ENCODE results near the gene IFI27L1.

Gene IFI27L1, protein sequence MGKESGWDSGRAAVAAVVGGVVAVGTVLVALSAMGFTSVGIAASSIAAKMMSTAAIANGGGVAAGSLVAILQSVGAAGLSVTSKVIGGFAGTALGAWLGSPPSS
- total RNA-seq = 4.7 to 5.3 reads per million in 2 donors

DNA sequence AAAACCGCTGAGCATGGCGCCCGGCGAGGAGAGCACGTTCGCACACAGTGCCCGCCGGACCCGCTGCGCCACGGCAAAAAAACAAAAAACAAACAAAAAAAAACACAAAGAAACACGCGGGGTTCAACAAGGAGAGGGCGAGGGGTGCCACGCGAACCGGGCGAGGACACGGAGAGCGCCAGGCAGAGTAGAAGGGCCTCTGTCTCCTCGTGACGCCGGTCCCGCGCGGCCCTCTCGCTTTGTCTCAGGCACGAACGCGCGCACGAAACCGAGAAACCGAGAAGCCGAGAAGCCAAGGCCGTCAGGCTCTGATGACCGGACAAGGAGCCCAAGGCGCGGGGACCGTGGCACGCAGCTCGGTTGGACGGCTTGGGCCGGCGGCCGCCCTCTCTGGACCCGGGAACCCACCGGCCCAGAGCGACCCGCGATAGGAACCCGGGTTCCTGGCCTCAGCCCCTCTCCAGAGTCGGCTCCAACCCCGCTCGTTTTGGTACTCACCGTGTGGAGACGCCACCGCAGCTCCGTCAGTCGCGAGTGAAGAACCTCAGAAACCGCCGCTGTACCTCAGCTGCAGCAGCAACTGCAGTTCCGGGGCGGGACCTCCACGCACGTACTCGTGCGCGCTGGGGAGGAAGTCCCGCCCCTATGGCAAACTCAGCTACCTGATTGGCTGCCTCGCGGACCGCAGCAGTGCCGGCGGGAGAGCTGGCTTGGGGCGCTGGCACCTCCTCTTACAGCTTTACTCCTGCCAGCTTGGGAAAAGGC lies at the start of gene IFI27L1, which contains the start of gene DDX24:
TSS of gene IFI27L1 (plus strand) at position 690 of the 765 bp plus-strand sequence. CDS start 15,628 bp downstream, outside the sequence.
TSS of gene DDX24 (minus strand) at position 582 of the 765 bp plus-strand sequence. CDS start 1,460 bp downstream, outside the sequence.
- peak; percentile 92 to 98 (median 95) for DNase-seq

DNA sequence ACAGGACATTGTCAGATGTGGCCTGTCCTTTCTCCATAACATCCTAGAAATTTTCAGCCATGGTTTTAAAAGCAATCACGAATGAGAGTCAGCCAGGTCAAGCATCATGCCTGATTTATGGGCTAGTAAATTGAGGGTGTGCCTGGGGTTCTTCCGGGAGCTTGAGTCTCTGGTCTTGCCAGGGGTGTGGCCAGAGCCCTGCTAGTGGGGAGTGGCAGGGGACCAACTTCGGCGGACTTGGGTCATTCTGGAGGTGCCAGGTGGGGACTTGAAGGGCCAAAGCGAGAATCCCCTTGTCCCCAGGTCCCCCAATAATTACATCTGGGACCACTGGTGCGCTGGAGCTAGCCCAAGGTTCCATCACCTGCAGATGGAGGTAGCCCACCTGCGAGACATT lies 49.2 kb upstream of the IFI27L1 start:
- DNase-seq = no peak

DNA sequence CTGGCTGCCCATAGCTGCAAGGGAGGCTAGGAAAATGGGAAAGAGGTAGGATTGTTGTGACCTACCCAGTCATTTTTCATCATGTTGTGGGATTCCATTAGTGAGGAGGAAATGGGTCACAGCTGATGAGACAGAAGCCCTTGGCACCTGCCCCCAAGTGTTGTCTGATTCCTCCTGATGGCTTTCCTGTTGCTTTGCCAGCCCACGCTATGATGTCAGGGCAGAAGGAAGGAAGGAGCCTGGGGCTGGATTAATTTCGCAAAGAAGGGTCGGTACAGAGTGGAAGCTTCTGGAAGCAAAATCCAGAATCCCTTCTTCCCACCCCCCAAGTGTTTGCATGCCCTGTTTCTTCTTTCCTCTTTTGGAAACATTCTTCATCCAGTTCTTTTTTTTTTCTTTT lies 46.2 kb upstream of the IFI27L1 start:
- no peak for DNase-seq

DNA sequence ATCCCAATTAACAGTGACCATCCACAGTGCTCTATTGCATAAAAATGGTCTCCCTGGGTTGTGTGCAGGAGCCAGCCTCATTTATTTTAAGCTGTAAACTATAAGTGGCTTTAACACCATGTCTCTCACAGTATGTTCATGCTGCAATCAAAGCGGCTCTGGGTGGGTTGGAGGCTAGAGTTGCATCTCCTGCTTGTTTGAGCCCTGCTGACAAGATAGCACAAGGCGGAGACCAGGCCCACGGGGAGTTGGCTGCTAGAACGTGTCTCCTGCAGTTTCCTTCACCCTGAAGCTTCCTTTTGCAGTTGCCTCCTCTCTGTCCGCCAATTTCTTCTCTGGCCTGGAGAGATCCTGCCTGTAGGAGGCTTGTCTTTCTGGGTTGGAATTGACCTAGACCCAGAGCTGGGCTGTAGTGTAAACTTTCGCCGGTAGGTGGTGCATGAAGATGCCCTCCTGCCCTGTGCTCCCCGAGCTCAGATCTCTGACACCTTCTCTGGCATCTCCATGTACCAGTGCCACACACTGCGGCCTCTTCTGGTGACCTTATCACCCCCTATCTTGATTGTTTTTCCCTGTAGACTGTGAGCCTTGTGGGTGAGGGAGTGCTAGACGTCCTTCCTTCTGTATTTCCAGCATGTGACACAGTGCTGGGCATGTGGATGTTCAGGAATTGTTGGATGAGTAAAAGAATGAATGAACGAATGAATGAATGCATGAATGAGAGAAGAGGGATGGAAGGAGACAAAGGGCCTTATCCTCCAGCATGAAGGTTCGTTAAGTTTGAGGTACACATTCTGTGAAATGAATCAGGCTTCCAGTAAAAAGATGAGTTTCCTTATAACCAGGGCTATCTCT lies 44.6 kb upstream of the IFI27L1 start:
- peak; percentile 41 to 80 (median 59) for DNase-seq

DNA sequence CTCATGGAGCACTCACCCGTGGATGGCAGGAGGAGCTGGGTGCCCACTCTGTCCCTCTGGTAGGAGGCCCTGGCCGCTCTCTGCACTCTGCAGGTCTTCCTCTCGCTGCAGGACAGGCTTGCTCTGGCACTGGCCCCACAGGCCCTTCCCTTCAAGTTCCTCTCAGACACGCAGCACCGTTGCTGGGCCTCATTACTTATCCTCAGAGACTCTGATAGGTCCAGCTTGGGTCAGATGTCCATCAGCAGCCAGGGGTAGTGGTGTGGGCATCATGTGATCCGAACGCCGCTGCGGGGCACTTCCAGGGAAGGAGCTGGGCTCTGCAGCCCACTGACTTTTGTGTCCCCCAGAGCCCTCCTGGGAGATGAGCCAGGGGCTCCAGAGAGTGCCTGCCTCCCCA lies 43.2 kb upstream of the IFI27L1 start:
- DNase-seq = no peak

DNA sequence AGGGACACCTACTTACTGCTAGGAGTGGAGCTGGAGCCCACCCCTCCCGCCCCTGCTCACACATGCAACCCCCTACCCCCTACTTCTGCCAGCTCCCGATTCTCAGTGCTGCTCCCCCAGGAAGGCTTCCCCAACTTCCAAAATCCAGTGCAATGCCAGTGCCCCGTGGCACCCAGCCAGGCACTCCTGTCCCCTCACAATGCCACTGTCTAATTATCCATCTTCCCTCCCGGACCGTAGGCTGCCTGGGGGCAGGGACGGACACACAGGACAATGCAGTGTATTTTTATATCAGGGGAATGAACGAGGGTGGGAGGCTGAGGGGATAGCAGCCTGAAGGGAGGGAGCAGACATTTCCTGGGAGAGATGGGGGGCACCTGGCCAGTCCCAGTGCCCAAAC lies 42.6 kb upstream of the IFI27L1 start:
- DNase-seq = no peak

DNA sequence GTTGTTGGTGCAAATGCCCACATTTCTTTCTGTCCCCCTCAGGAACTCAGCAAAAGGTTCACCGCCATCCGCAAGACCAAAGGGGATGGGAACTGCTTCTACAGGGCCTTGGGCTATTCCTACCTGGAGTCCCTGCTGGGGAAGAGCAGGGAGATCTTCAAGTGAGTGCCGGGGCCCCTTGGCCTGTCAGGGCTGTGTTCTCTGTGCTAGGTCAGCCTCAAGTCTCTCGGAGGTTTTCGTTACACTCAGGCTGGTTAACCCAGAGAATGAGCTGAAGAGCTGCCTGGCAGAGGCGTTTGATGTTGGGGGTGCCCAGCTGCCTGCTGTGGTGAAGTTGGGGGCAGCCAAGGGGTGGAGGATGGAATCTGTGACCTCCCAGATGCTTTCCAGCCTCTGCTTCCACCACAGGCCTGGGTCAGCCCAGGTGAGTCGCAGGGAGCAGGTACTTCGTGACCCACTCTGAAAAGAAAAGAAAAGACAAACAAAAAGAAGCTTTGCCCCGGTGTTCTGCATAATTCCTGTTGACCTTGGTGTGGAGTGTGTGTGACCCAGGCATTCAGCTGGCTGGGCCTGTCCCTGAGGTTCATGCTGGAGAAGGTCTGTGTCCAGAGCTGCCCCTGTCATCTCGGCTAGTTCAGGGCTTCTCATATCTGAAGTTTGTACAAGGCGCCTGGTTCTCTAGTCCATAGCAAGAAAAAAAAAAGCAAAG lies 42.0 kb upstream of the IFI27L1 start:
- DNase-seq = no peak

DNA sequence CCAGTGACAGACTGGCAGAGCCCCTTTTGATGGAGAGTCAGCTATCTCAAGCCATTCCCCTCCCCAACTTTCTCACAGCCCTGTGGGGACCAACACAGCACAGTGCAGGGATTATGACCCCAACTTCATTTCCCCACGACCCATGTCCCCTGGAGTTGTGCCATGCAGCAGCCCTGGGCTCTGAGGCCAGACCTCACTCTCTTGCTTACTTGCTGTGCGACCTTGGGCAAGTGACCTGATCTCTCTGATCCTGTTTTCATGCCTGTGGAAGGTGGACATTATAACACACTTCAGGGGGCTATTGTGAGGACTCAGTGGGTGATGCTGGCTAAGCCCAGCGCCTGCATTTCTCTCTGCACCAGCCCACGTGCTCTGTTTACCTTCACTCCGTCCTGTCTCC lies 40.9 kb upstream of the IFI27L1 start:
- DNase-seq = no peak

DNA sequence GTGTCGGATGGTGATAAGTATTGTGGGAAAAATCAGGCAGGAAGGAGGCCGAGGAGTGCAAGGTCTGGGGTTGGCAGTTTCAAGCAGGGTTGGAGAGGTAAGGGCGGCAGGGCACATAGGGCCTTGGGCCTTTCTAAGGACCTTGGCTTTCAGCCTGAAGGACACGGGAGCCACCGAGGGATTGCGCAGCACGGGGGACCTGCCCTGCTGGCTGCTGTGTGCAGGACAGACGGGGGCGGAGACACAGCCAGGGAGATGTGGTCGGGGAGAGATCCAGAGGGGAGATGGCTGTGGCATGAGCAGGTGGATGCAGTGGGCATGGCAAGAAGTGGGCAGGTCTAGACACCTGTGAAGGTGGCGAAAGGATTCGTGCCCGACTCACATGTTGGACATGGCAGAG lies 40.3 kb upstream of the IFI27L1 start:
- DNase-seq = no peak

DNA sequence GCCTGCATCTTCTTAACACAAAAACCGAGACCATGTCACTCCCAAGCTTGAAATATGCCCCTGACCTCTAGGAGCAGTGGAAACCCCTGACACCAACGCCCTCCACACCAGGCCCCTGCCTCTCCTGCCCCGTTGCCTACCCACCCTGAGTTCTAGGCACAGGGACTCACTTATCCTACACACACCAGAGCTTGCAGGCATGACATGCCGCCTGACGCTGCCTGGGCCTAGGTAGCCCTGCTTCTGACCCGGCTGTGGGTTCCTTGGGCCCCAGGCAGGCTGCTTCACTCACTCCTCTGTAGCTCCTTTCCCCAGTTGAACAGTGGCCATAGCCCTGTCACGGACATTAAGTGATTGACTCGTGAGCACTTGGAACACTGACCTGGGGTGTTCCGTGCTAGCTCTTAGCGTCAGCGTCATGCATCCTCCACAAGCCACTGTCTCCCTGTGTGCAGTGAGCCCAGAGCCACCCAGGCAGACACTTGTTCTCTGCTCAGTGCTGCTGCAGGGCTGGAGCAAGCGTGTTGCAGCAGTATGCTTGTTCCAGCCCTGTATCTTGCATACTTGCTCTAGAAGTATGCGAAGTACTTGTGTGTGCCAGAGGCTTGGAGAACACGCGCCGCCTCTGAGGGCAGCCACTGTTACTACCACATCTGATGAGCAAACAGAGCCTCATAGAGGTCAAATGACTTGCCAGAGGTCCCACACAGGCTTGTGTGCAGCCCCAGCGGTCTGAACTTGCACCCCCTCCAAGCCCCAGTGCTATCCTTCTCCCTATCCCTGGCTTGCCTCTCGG lies 39.4 kb upstream of the IFI27L1 start:
- DNase-seq = no peak

DNA sequence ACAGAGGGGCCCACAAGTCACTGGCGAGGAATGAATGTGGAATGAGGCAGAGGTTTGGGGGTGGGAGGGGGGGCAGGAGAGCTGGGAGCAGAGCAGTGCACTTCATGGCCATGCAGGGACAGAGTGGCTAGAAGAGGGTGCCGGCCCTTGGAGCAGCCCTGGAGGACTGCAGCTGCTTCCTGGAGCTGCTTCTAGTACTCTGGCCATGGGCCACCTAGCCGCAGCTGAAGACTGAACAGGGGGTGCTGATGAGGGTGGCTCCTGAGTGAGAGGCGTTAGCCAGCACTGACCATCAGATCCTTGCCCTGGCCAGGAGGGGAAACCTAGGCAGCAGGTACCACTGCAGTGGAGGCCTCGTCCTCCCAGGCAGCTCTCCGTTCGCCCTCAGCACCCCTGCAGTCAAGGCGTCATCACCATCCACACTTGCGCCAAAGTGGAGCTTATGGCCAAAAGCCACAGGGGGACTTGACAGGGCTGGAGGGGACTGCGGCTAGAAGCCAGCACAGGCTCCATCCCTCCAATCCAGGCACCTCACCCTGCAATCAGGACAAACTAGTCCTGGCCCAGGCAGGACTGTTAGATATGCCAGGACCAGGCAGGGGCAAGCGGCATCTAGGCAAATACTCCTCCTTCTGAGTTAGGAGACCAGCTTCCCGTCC lies 38.5 kb upstream of the IFI27L1 start:
- no peak for DNase-seq

DNA sequence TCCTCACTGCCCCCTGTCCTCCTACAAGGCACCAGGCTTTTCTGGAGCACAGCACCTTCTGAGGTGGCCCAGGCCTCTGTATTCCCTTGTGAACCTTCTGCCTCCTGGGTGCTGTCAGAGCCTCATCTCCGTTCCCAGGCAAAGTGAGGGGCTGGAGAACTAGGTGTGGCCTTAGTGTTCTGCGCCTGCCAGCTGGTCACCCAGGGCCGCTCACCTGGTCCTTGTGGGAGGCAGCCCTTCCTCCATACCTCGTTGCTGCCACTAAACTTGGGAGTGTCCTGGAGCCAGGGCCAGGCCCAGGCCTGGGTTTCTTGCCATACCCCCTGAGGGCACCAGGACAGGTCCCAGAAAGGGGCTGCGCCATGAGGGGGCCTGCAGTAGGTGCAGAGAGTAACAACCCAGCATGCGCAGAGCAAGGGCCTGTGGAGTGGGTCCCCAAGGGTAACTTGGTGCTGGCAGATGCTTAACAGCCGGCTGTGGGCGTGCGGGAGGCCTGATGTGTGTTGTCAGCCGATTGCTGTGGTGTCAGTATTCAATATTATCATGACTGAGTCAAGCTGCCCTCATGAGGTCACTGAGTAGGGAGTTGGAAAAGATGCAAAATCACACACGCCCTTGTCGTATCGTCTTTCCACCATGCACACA lies 37.9 kb upstream of the IFI27L1 start:
- no peak for DNase-seq

DNA sequence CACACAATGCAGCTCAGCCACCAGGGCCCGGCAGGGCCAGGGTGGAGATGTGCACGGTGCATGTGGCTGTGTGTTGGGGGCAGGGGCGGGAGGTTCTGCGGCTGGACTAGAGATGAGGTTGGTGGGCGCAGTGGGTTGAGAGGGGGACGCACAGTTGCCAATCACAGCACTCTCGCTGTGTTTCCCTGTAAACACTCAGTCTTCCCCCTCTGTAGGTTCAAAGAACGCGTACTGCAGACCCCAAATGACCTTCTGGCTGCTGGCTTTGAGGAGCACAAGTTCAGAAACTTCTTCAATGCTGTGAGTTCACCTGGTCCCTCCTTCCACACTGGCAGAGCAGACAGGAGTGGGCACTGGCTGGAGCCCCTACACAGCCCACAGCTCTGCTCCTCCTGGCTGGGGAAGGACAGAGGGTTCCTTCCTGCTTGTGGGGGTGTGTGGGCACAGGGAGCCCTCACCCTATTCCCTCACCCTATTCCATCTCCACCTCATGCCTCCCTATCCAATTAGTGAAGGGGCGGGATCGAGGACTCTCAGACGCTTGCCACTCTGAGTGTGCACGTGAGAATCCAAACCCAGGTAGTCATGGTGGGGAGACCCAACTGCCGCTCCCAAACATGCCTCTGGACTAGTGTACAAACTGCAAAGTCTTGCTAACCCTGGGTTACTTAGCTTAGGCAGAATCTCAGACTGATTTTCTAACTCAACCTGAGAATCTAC lies 37.2 kb upstream of the IFI27L1 start:
- no peak for DNase-seq

DNA sequence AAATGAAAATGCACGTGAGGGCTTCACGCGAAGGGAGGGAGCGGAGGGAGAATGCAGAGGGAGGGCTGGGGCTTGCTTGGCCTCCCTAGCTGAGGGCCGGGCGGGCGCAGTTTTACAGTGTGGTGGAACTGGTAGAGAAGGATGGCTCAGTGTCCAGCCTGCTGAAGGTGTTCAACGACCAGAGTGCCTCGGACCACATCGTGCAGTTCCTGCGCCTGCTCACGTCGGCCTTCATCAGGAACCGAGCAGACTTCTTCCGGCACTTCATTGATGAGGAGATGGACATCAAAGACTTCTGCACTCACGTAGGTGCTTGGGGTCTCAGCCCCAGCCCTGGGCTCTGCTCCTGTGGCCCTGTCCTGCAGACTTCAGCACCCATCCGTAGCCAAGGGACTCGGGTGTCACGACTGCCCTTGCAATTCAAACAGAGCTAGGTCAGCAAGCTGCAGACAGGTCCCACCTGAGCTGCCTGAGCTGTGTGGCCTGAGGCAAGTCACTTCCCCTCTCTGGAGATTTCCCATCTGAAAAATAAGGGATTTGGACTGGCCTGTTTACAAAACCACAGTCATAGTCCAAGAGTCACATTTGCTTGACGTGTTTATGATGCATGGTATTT lies 36.5 kb upstream of the IFI27L1 start:
- no peak for DNase-seq

DNA sequence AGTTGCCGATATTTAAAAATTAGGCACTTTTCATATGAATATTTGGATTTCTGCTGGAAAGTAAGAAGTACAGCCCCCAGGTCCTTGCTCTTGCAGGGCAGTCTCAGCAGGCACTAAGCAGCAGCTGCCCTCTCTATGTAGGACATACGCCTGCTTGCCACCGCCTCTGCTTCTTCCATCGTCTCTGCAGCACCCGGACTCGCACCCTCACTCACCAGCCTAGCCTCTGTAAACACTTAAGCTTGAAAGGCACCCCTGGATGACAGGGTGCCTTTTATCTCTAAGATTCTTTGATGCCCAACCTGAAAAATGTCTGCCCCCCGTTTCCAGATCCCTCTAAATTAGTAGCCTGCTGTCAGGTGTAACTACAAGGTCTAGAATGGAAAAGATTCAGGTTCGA lies 36.0 kb upstream of the IFI27L1 start:
- DNase-seq = no peak

DNA sequence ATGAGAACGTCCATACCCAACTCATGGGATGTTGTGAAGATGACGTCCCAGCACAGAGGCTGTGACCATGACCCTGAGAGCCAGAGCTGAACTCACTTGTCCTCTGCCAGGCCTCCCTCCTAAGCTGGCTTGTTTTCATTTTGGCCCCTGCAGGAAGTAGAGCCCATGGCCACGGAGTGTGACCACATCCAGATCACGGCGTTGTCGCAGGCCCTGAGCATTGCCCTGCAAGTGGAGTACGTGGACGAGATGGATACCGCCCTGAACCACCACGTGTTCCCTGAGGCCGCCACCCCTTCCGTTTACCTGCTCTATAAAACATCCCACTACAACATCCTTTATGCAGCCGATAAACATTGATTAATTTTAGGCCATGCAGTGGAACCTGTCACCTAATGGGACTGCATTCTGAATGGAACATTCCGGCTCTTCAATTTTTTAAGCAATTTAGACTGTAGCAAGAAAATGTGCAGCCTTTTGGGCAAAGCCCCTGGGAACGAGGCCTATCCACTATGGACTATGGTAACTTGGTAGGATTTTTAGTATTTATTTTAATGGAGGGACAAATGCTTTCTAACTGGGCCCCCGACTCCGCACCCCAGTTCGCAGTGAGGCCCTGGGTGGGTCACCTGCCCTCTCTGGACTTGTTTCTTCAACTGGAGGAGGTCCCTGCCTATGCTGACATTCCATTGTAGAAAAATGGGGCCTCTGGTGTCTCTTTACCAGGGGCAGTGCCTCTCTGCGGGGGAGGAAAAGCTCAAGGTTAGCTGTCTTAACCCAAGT lies 35.4 kb upstream of the IFI27L1 start:
- DNase-seq = no peak

DNA sequence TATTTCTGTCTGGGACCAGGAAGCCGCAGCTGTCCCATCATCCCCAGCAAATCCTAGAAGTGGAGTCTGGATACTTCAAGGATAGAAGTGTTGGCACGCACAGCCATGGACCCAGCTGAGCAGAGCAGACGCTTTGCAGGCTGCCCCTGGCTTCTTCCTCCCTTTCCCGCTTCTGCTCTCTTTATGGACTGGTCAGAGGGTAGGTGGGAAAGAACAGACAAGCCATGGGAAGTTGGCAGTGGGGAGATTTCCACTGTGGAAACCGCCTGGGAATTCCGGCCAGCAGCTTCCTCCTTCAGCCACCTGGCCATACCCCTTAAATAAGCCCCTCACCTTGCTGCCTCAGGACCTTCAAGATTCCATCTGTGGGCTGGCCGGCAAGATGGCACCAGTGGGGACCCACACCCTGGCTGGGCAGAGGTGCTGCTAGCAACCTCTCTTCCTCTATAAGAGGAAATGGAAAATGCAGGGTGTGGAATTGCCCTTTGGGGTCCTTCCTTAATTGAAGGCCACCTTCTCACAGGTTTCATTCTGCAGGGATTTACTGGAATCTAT lies 34.3 kb upstream of the IFI27L1 start:
- DNase-seq = no peak

DNA sequence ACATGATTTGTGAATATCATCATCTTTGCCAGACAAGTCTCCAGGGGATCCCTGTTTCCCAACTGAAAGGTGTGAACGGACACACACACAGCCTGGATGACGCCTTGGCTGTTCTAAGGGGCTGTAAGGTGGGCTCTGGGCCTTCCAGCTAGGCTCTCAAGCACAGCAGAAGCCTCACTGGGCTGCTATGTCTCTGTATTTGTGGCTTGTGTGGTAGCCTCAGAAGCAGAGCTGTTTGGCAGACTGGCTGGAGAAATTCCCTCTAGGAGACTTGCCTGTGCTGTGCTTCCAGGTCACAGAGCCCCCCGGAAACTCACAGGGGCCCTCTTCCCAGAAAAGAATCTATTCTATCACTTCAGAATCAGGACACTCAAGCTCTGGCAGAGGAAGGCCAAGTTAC lies 33.5 kb upstream of the IFI27L1 start:
- no peak for DNase-seq
